HepG2 (cell line): ENCODE measurements around the gene DUS2. TPM values are rescaled to one million over a fixed set of nuclear protein-coding genes. Genes with fewer than 3 reads are reported as not detected.

Experiments
- ATM ChIP-seq: fragments of 450-650 bp; IDR thresholded peaks from 2 replicates; pipeline ENCODE4 v1.7.1; 2017; ENCODE audit warnings: mild to moderate bottlenecking, borderline replicate concordance
- BORCS8-MEF2B ChIP-seq: sonication (generic); formaldehyde crosslinking; IDR thresholded peaks from 2 replicates; pipeline ENCODE4 v1.8.0; 2022; ENCODE audit warnings: mild to moderate bottlenecking, missing genetic modification reagents
- CHCHD3 ChIP-seq: sonication (generic); formaldehyde crosslinking; IDR thresholded peaks from 2 replicates; pipeline ENCODE4 v1.8.0; 2022; ENCODE audit warnings: mild to moderate bottlenecking, missing genetic modification reagents, moderate library complexity
- GTF2F1 ChIP-seq: fragments of 150-350 bp; IDR thresholded peaks from 2 replicates; pipeline ENCODE4 v1.6.1; 2014; ENCODE audit warnings: low read length
- MEIS1 ChIP-seq: sonication (generic); formaldehyde crosslinking; IDR thresholded peaks from 2 replicates; pipeline ENCODE4 v1.9.0; 2021; ENCODE audit warnings: mild to moderate bottlenecking, missing genetic modification reagents, moderate library complexity, borderline replicate concordance
- NFRKB ChIP-seq: fragments of 450-650 bp; IDR thresholded peaks from 2 replicates; pipeline ENCODE4 v1.6.1; 2017
- PCBP1 ChIP-seq: fragments of 200-400 bp; formaldehyde crosslinking; IDR thresholded peaks from 2 replicates; pipeline ENCODE4 v1.6.1; 2017; ENCODE audit warnings: mild to moderate bottlenecking, low read depth, low read length, borderline replicate concordance
- TP53 ChIP-seq: sonication (generic); formaldehyde crosslinking; conservative IDR thresholded peaks from 2 replicates; pipeline ENCODE4 v1.4.0; 2020; ENCODE audit warnings: missing genetic modification reagents
- ZFP36L1 ChIP-seq: sonication (generic); formaldehyde crosslinking; IDR thresholded peaks from 2 replicates; pipeline ENCODE4 v1.8.0; 2022; ENCODE audit warnings: mild to moderate bottlenecking, missing genetic modification reagents, moderate library complexity
- ZKSCAN5 ChIP-seq: sonication (generic); formaldehyde crosslinking; IDR thresholded peaks from 2 replicates; pipeline ENCODE4 v1.5.1; 2020; ENCODE audit warnings: mild to moderate bottlenecking, missing genetic modification reagents
- ZNF556 ChIP-seq: sonication (generic); formaldehyde crosslinking; IDR thresholded peaks from 2 replicates; pipeline ENCODE4 v1.4.0; 2020; ENCODE audit warnings: mild to moderate bottlenecking, missing genetic modification reagents, borderline replicate concordance
- ZNF563 ChIP-seq: sonication (generic); formaldehyde crosslinking; IDR thresholded peaks from 2 replicates; pipeline ENCODE4 v1.8.0; 2022; ENCODE audit warnings: mild to moderate bottlenecking, moderate library complexity, missing genetic modification reagents
- ZNF674 ChIP-seq: sonication (generic); formaldehyde crosslinking; IDR thresholded peaks from 2 replicates; pipeline ENCODE4 v1.5.0; 2020; ENCODE audit warnings: low read depth, mild to moderate bottlenecking, missing genetic modification reagents
- ZNF747 ChIP-seq: sonication (generic); formaldehyde crosslinking; IDR thresholded peaks from 2 replicates; pipeline ENCODE4 v1.8.1; 2023; ENCODE audit warnings: missing genetic modification reagents, mild to moderate bottlenecking, borderline replicate concordance
- ZNF761 ChIP-seq: sonication (generic); formaldehyde crosslinking; conservative IDR thresholded peaks from 2 replicates; pipeline ENCODE4 v1.4.0; 2020; ENCODE audit warnings: mild to moderate bottlenecking, missing genetic modification reagents
- ZNF790 ChIP-seq: sonication (generic); formaldehyde crosslinking; IDR thresholded peaks from 2 replicates; pipeline ENCODE4 v1.8.0; 2022; ENCODE audit warnings: missing genetic modification reagents, mild to moderate bottlenecking, borderline replicate concordance
- ZSCAN9 ChIP-seq: IDR thresholded peaks from 2 replicates; pipeline ENCODE4 v1.6.1; 2016; ENCODE audit warnings: borderline replicate concordance
- polyA plus RNA-seq, 8 experiments: library from polyadenylated mRNA; depleted of rRNA in 3 of 8; stranded (reverse) in 7 of 8; unstranded in 1 of 8; fragments of >200 nt; fragmentation: Illumina TruSeq in 4 of 8; extraction: Trizol in 4 of 8; gene quantifications; 2 replicates each; pipeline versions ENCODE4 v1.2.1 to v1.2.3, GENCODE V29; 2011 to 2016; ENCODE audit warnings: low read depth in 4 of 8, missing spikeins in 1 of 8, mixed read lengths in 1 of 8; ENCODE audit not compliant: insufficient read depth in 1 of 8
- total RNA-seq, 5 experiments: library from RNA; depleted of rRNA; stranded (reverse); fragments of >200 nt; fragmentation: Illumina TruSeq; extraction: Trizol; gene quantifications; 2 replicates each; pipeline ENCODE4 v1.2.3, GENCODE V29; 2016; ENCODE audit warnings: low read depth in 1 of 5
- TF ChIP-seq, protein P1 (sequence below): IDR thresholded peaks from 2 replicates; pipeline ENCODE4 v1.6.1; 2016; ENCODE audit warnings: mild to moderate bottlenecking
- TF ChIP-seq, protein P2 (sequence below), 2 experiments: IDR thresholded peaks; 2 replicates each; pipeline ENCODE4 v1.6.1; 2011 to 2012; ENCODE audit warnings: low read length in 2 of 2, borderline replicate concordance in 1 of 2, low read depth in 1 of 2, mild to moderate bottlenecking in 1 of 2, moderate library complexity in 1 of 2
- TF ChIP-seq, protein P3 (sequence below): sonication (generic); formaldehyde crosslinking; IDR thresholded peaks from 2 replicates; pipeline ENCODE4 v1.8.0; 2022; ENCODE audit warnings: missing genetic modification reagents, mild to moderate bottlenecking, borderline replicate concordance
- TF ChIP-seq, protein P4 (sequence below): sonication (generic); formaldehyde crosslinking; IDR thresholded peaks from 2 replicates; pipeline ENCODE4 v1.8.0; 2022; ENCODE audit warnings: missing genetic modification reagents, mild to moderate bottlenecking, inconsistent platforms, borderline replicate concordance

Gene DUS2
- total and polyA plus RNA-seq, 2 of the 13 experiments (the other 11 are each of a cell fraction or from before 2014, with no cell fraction given) = 17.8 to 25.1 TPM

DNA sequence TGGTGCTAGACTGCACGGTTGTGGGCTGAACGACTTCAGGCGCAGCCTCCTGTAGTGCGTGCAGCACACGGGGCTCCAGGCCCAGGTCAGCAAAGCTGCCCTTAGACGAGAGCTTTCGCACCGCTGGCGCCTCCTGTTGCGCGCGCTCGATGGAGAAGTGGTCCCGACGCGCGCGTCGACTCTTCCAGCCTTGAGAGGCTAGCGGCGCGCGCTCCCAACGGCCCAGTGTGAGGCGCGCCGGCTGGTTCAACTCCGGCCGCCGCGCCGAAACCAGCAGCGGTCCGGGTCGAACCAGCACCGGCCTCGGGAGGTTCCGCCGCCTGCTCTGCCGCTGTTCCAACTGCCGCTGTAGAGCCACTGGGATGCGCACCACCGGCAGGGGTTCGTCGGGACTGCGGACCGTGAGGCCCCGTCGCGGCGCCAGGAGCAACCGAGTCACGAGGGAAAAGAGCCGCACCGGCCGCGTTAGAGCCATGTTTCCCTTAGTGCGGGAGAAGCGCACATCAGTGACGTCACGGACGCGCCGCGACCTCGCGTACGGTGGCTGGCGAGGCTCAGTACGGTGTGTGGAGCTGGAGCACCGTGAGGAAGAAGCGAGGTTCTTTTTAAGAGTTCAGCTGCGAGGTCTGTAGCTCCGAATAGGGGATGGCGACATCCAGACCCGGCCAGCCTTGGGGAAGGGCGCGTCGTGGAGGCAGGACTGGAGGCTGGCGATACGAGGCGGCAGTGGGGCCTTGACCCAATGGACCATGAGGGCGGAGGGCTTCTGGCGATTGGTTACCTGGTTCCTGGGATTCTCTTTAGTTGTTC lies at the start of gene DUS2, which contains the start of gene DDX28 (continued):
- TF ChIP-seq, protein P1, sequence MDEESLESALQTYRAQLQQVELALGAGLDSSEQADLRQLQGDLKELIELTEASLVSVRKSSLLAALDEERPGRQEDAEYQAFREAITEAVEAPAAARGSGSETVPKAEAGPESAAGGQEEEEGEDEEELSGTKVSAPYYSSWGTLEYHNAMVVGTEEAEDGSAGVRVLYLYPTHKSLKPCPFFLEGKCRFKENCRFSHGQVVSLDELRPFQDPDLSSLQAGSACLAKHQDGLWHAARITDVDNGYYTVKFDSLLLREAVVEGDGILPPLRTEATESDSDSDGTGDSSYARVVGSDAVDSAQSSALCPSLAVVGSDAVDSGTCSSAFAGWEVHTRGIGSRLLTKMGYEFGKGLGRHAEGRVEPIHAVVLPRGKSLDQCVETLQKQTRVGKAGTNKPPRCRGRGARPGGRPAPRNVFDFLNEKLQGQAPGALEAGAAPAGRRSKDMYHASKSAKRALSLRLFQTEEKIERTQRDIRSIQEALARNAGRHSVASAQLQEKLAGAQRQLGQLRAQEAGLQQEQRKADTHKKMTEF = peak; percentile 95; the same call in 1 of the 2 replicates
- TF ChIP-seq, protein P2, sequence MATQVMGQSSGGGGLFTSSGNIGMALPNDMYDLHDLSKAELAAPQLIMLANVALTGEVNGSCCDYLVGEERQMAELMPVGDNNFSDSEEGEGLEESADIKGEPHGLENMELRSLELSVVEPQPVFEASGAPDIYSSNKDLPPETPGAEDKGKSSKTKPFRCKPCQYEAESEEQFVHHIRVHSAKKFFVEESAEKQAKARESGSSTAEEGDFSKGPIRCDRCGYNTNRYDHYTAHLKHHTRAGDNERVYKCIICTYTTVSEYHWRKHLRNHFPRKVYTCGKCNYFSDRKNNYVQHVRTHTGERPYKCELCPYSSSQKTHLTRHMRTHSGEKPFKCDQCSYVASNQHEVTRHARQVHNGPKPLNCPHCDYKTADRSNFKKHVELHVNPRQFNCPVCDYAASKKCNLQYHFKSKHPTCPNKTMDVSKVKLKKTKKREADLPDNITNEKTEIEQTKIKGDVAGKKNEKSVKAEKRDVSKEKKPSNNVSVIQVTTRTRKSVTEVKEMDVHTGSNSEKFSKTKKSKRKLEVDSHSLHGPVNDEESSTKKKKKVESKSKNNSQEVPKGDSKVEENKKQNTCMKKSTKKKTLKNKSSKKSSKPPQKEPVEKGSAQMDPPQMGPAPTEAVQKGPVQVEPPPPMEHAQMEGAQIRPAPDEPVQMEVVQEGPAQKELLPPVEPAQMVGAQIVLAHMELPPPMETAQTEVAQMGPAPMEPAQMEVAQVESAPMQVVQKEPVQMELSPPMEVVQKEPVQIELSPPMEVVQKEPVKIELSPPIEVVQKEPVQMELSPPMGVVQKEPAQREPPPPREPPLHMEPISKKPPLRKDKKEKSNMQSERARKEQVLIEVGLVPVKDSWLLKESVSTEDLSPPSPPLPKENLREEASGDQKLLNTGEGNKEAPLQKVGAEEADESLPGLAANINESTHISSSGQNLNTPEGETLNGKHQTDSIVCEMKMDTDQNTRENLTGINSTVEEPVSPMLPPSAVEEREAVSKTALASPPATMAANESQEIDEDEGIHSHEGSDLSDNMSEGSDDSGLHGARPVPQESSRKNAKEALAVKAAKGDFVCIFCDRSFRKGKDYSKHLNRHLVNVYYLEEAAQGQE (IDR thresholded peaks at IDR 0.05; ENCODE audit: borderline replicate concordance in 1 of 2, low read depth in 1 of 2, low read length in 2 of 2) = peak in 1 of 2 experiments; percentile 79; a peak in 1 of 4 replicates
- TF ChIP-seq ZNF556 (CRISPR knock-in tag) (peak; percentile 99; the same call in 1 of the 2 replicates), BORCS8-MEF2B (CRISPR knock-in tag) (peak; percentile 89), GTF2F1 (no peak), MEIS1 (CRISPR knock-in tag) (peak; percentile 92; the same call in 1 of the 2 replicates), PCBP1 (peak; percentile 92), ZNF747 (CRISPR knock-in tag) (peak; percentile 82), ZNF790 (CRISPR knock-in tag) (peak; percentile 90; the same call in 1 of the 2 replicates), ZKSCAN5 (CRISPR knock-in tag) (peak; percentile 17; the same call in 1 of the 2 replicates), ZFP36L1 (CRISPR knock-in tag) (peak; percentile 77; the same call in 1 of the 2 replicates), ZNF761 (CRISPR knock-in tag) (peak; percentile 76; the same call in 1 of the 2 replicates), TP53 (CRISPR knock-in tag) (peak; percentile 81), ATM (no peak), NFRKB (peak; percentile 77; the same call in 1 of the 2 replicates), CHCHD3 (no peak), ZNF563 (CRISPR knock-in tag) (peak; percentile 86; the same call in 1 of the 2 replicates), ZSCAN9 (CRISPR knock-in tag) (peak; percentile 94; the same call in 1 of the 2 replicates), ZNF674 (CRISPR knock-in tag) (no peak; the same call in 1 of the 2 replicates)
- TF ChIP-seq, protein P3, sequence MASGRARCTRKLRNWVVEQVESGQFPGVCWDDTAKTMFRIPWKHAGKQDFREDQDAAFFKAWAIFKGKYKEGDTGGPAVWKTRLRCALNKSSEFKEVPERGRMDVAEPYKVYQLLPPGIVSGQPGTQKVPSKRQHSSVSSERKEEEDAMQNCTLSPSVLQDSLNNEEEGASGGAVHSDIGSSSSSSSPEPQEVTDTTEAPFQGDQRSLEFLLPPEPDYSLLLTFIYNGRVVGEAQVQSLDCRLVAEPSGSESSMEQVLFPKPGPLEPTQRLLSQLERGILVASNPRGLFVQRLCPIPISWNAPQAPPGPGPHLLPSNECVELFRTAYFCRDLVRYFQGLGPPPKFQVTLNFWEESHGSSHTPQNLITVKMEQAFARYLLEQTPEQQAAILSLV = peak; percentile 90; the same call in 1 of the 2 replicates
- TF ChIP-seq, protein P4, sequence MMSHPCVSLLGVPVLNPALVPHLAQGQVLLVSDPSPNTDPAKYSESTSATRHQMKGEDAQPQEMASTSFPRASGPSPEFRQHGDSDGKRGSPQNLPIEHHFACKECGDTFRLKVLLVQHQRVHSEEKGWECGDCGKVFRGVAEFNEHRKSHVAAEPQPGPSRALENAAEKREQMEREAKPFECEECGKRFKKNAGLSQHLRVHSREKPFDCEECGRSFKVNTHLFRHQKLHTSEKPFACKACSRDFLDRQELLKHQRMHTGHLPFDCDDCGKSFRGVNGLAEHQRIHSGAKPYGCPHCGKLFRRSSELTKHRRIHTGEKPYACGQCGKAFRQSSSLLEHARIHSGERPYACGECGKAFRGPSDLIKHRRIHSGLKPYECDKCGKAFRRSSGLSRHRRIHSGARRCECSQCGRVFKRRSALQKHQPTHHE (CRISPR knock-in tag) = 0 out of 2 replicates have a peak, but pooled peaks have one; percentile 21
